Measurements from ENCODE around the gene EIF2A.

- TF ChIP-seq POLR2AphosphoS5 (IDR thresholded peaks at IDR 0.05): no peak
- TF ChIP-seq CTCF (IDR thresholded peaks at IDR 0.05): no peak
- no peak for TF ChIP-seq POLR2A (IDR thresholded peaks at IDR 0.05)
- no peak for TF ChIP-seq EP300 (IDR thresholded peaks at IDR 0.05)
Measured at GRCh38 chr3:150635076-150635475, 88.5 kb downstream of the EIF2A start.

All from gastroesophageal sphincter (tissue), 3 donors.